Glutamatergic neuron (in vitro differentiated cells): ENCODE data around the gene SMG9. TPM values are rescaled to one million over a fixed set of nuclear protein-coding genes. Genes with fewer than 3 reads are reported as not detected.

ENCODE experiments used
- DNase-seq: peaks from one replicate; pipeline ENCODE4 v3.0.0; 2022
- H3K27ac Mint-ChIP-seq: one replicate; pipeline ENCODE4 v1.8.0; 2020; ENCODE audit warnings: mild to moderate bottlenecking, mixed read lengths, inconsistent platforms; ENCODE audit not compliant: unreplicated experiment
- H3K27me3 Mint-ChIP-seq: one replicate; pipeline ENCODE4 v1.8.0; 2020; ENCODE audit warnings: mild to moderate bottlenecking, moderate library complexity, mixed read lengths, inconsistent platforms; ENCODE audit not compliant: unreplicated experiment
- H3K36me3 Mint-ChIP-seq: one replicate; pipeline ENCODE4 v1.8.0; 2020; ENCODE audit warnings: mild to moderate bottlenecking, mixed read lengths, inconsistent platforms; ENCODE audit not compliant: unreplicated experiment
- H3K4me1 Mint-ChIP-seq: one replicate; pipeline ENCODE4 v1.8.0; 2020; ENCODE audit warnings: mild to moderate bottlenecking, low read depth, mixed read lengths, inconsistent platforms; ENCODE audit not compliant: unreplicated experiment
- H3K4me3 Mint-ChIP-seq: one replicate; pipeline ENCODE4 v1.8.0; 2020; ENCODE audit warnings: mild to moderate bottlenecking, mixed read lengths, inconsistent platforms; ENCODE audit not compliant: unreplicated experiment
- H3K9me3 Mint-ChIP-seq: one replicate; pipeline ENCODE4 v1.8.0; 2020; ENCODE audit warnings: mild to moderate bottlenecking, moderate library complexity, mixed read lengths, inconsistent platforms; ENCODE audit not compliant: unreplicated experiment
- total RNA-seq: library from RNA; stranded (reverse); fragmentation: NEBNext Ultra II Directional; extraction: Animal tissue kit (Norgen Biotek cat#: 25700); gene quantifications from one replicate; pipeline ENCODE4 v1.2.1, GENCODE V29; 2021; ENCODE audit not compliant: unreplicated experiment
- TF ChIP-seq, protein P1 (sequence below): fragments of 200-600 bp; sonication (generic); IDR thresholded peaks from one replicate; pipeline ENCODE4 v1.5.0; 2021; ENCODE audit not compliant: partially characterized antibody, unreplicated experiment

Gene SMG9
- total RNA-seq, 1 donor from 2014 or later = 34.1 TPM

DNA sequence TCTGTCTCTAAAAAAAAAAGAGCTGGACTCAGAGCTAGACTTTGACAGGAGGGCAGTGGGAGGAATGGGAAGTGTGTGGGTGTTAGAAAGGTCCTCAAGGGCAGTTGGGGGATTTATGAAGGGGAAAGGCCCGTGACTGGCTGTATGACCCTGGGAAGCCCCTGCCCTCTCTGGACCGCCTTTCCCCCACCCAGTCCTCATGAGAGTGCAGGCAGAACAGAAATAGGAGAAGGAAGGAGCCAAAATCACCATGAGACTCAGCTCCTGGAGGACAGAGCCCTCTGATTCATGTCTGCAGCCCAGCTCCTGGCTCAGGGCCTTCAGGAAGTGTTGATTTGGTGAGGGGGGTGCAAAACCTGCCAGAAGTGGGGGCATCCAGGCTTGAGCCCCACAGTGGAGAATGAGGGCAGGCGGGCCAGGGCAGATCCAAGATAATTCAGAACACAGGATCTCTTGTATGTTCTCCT is 8.7 kb upstream of the SMG9 start:
- TF ChIP-seq, protein P1, sequence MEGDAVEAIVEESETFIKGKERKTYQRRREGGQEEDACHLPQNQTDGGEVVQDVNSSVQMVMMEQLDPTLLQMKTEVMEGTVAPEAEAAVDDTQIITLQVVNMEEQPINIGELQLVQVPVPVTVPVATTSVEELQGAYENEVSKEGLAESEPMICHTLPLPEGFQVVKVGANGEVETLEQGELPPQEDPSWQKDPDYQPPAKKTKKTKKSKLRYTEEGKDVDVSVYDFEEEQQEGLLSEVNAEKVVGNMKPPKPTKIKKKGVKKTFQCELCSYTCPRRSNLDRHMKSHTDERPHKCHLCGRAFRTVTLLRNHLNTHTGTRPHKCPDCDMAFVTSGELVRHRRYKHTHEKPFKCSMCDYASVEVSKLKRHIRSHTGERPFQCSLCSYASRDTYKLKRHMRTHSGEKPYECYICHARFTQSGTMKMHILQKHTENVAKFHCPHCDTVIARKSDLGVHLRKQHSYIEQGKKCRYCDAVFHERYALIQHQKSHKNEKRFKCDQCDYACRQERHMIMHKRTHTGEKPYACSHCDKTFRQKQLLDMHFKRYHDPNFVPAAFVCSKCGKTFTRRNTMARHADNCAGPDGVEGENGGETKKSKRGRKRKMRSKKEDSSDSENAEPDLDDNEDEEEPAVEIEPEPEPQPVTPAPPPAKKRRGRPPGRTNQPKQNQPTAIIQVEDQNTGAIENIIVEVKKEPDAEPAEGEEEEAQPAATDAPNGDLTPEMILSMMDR = no peak
- Mint-ChIP-seq H3K27me3 (no peaks in the 10 kb centered on the region), H3K4me1 (peaks cover 2% of the 10 kb centered on the region), H3K9me3 (peaks cover 4% of the 10 kb centered on the region), H3K27ac (no peak overlapping the region), H3K4me3 (no peak overlapping the region), H3K36me3 (no peaks in the 10 kb centered on the region)
- DNase-seq = no peak

DNA sequence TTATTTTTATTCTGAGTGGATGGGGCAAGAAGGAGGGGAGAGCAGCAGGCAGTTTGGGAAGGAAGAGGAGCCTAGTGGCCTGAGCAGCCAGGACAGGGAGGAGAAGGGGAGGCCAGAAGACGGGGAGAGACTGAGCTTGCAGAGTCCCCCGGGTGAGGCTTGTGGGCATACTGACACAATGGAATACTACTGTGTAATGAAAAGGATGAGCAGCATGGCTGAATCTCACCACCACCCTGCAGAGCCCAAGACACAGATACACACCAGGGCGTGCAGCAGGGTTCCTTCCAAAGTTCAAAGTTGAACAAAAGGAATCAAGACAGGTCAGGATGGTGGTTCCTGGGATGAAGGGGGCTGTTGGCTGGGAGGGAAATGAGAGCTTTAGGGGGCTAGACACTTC is 8.1 kb upstream of the SMG9 start:
- H3K27ac Mint-ChIP-seq = no peak overlapping the region
- no peaks in the 10 kb centered on the region for H3K27me3 Mint-ChIP-seq
- peaks cover 2% of the 10 kb centered on the region for H3K4me1 Mint-ChIP-seq
- H3K36me3 Mint-ChIP-seq = no peaks in the 10 kb centered on the region
- TF ChIP-seq, protein P1 = no peak
- no peak for DNase-seq
- H3K4me3 Mint-ChIP-seq = no peak overlapping the region
- peaks cover 4% of the 10 kb centered on the region for H3K9me3 Mint-ChIP-seq

DNA sequence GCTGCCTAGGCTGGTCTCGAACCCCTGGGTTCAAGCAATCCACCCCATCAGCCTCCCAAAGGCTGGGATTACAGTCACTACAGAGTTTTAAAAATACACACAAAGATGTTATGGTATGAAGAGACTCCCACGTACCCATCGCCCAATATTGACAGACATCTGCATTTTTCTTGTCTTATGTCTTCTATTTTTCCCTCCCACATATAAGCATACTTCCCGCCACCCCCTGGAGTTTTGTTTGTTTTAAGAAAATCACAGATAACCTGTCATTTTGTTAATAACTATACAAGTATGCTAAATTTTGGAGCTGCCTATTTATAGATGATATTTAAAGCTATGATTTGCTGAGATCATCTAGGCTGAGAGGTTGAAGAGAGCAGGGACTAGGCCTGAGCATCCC is 6.2 kb upstream of the SMG9 start:
- H3K27ac Mint-ChIP-seq = no peak overlapping the region
- peaks cover 7% of the 10 kb centered on the region for H3K9me3 Mint-ChIP-seq
- TF ChIP-seq, protein P1 = no peak
- DNase-seq = no peak
- H3K36me3 Mint-ChIP-seq = no peaks in the 10 kb centered on the region
- H3K4me3 Mint-ChIP-seq = no peak overlapping the region
- H3K27me3 Mint-ChIP-seq = peaks cover 2% of the 10 kb centered on the region
- H3K4me1 Mint-ChIP-seq = peaks cover 2% of the 10 kb centered on the region

DNA sequence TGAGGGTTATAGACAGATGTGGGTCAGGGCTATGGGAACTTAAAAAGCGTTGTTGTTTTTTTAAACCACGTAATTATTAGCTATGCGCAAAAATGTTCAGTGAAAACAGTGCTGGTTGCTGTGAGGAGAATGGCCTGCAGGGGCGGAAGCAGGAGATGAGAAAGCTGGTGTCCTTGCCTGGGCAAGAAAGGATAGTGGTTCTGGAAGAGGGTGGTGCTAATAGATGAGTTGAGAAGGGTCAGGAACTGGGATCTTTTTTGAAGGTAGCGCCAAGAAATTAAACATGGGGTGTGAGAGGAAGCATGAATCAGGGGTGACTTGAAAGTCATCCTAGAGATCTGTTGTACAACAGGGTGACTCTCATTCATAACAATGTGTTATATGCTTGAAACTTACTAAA is 4.8 kb upstream of the SMG9 start:
- DNase-seq = no peak
- TF ChIP-seq, protein P1 = no peak
- Mint-ChIP-seq H3K9me3 (peaks cover 11% of the 10 kb centered on the region), H3K27me3 (peaks cover 7% of the 10 kb centered on the region), H3K27ac (peak overlapping the region; percentile 5), H3K4me1 (peaks cover 2% of the 10 kb centered on the region), H3K4me3 (no peak overlapping the region), H3K36me3 (no peaks in the 10 kb centered on the region)

DNA sequence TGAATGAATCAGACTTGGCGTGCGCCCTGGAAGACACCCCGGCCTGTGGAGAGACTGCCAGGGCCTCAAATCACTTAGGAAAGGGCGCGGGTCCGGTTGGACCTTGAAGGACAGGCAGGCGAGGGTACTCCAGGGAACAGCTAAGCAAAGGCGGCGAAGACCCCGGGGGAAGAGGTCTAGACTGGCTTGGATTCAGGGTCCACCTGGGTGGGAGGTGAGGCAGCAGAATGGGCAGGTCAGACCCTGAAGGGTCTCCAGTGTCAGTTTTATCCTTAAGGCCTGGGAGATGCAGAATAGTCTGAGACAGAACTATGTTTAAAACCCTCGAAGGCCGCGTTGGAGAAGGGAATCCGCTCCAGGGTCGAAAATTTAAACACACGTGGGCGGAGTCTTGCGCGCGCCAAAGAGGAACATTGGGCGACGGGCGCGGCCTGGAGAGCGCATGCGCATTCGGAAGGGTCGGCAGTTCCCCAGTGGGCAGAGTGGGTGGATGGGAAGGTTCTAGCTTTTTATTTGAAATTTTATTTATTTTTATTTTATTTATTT is 567 bp upstream of the SMG9 start:
- no peaks in the 10 kb centered on the region for H3K36me3 Mint-ChIP-seq
- peaks cover 9% of the 10 kb centered on the region for H3K27me3 Mint-ChIP-seq
- H3K27ac Mint-ChIP-seq = peak overlapping the region; percentile 82
- H3K4me1 Mint-ChIP-seq = peaks cover 4% of the 10 kb centered on the region
- peak overlapping the region; percentile 95 for H3K4me3 Mint-ChIP-seq
- H3K9me3 Mint-ChIP-seq = peaks cover 11% of the 10 kb centered on the region
- peak; percentile 84 for DNase-seq
- TF ChIP-seq, protein P1 = no peak
